Esophagus muscularis mucosa (tissue), 4 donors: ENCODE data around the gene IQGAP2.

ENCODE experiments used
- EP300 ChIP-seq: sonication (generic); formaldehyde crosslinking; IDR thresholded peaks from one replicate; pipeline ENCODE4 v1.6.1; 2017; ENCODE audit warnings: antibody characterized with exemption
- POLR2A ChIP-seq: fragments of 450-650 bp; IDR thresholded peaks from one replicate; pipeline ENCODE4 v1.6.1; 2017; ENCODE audit warnings: antibody characterized with exemption, moderate library complexity, mild to moderate bottlenecking, low read depth
- TF ChIP-seq, protein P1 (sequence below), 3 experiments: fragments of 200-600 bp in 2 of 3; fragments of 450-650 bp in 1 of 3; sonication (generic) in 2 of 3; IDR thresholded peaks; one replicate each; pipeline ENCODE4 v1.5.1; 2017 to 2019; ENCODE audit warnings: antibody characterized with exemption in 3 of 3, mild to moderate bottlenecking in 2 of 3, moderate library complexity in 1 of 3

DNA sequence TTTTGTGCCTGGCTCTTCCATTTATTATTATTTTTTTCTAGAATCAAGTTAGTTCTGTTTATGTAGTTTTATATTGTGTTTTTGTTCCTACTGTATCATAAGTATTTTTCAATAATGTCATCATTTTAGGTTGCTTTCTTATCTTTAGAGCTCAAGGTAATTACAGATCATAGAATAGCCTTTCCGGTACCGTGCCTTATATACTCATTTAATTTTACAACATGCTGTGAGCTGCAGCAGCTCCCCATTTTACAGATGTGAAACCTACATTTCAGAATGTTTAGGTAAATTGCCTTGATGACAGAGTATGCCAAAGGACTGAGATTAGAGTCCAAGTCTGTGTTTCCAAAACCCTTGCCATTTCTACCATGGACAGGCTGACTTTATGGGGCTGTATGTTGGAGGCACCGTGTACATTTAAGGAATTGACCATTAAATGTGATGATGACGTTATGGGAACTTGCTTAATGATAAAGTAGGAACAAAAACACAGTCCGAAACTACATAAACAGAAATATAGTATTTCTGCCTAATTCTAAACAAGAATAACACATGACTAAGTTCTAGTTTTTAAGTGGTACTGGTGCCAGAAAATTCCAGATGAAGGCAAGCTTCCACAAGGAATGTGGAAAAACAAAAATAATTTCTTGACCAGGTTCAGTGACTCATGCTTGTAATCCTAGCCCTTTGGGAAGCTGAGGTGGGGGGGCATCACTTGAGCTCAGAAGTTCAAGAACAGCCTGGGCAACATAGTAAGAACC is 97.7 kb downstream of the IQGAP2 start:
- TF ChIP-seq, protein P1, sequence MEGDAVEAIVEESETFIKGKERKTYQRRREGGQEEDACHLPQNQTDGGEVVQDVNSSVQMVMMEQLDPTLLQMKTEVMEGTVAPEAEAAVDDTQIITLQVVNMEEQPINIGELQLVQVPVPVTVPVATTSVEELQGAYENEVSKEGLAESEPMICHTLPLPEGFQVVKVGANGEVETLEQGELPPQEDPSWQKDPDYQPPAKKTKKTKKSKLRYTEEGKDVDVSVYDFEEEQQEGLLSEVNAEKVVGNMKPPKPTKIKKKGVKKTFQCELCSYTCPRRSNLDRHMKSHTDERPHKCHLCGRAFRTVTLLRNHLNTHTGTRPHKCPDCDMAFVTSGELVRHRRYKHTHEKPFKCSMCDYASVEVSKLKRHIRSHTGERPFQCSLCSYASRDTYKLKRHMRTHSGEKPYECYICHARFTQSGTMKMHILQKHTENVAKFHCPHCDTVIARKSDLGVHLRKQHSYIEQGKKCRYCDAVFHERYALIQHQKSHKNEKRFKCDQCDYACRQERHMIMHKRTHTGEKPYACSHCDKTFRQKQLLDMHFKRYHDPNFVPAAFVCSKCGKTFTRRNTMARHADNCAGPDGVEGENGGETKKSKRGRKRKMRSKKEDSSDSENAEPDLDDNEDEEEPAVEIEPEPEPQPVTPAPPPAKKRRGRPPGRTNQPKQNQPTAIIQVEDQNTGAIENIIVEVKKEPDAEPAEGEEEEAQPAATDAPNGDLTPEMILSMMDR (IDR thresholded peaks at IDR 0.05), result no peak
- TF ChIP-seq EP300 (no peak), POLR2A (no peak)
